Neural cell (in vitro differentiated cells): ENCODE data around the gene WNT5B. TPM values are rescaled to one million over a fixed set of nuclear protein-coding genes. Genes with fewer than 3 reads are reported as not detected.
A peak's percentile ranks its signal among the peaks of the same experiment; 100 is the strongest.

Experiments used
- H2AFZ ChIP-seq: fragments of 200-600, 300-800 bp; sonication (generic), shearing (Covaris generic); 2 replicates; pipeline ENCODE4 v1.6.0; 2014; ENCODE audit warnings: low read depth, mild to moderate bottlenecking, antibody characterized with exemption, low read length, moderate library complexity
- H3F3A ChIP-seq: fragments of 200-600 bp; shearing (Covaris generic); 2 replicates; pipeline ENCODE4 v1.6.1; 2016; ENCODE audit warnings: mild to moderate bottlenecking, moderate library complexity, mixed read lengths, antibody characterized with exemption, low read length; ENCODE audit not compliant: insufficient read depth, poor library complexity, severe bottlenecking
- H3K27ac ChIP-seq: fragments of 200-600, 300-800 bp; sonication (generic), shearing (Covaris generic); 2 replicates; pipeline ENCODE4 v1.5.1; 2014; ENCODE audit warnings: mild to moderate bottlenecking, low read length, moderate library complexity
- H3K27me3 ChIP-seq: fragments of 300-800, 200-600 bp; sonication (generic), shearing (Covaris generic); 2 replicates; pipeline ENCODE4 v1.6.0; 2014; ENCODE audit warnings: mild to moderate bottlenecking, low read depth, low read length, moderate library complexity; ENCODE audit not compliant: insufficient read depth
- H3K36me3 ChIP-seq: fragments of 300-800, 200-600 bp; sonication (generic), shearing (Covaris generic); 2 replicates; pipeline ENCODE4 v1.5.1; 2014; ENCODE audit warnings: mild to moderate bottlenecking, antibody characterized with exemption, low read length, moderate library complexity; ENCODE audit not compliant: insufficient read depth
- H3K4me2 ChIP-seq: fragments of 300-800, 200-600 bp; sonication (generic), shearing (Covaris generic); 2 replicates; pipeline ENCODE4 v1.6.0; 2014; ENCODE audit warnings: mild to moderate bottlenecking, low read length
- H3K4me3 ChIP-seq: fragments of 300-800, 200-600 bp; sonication (generic), shearing (Covaris generic); 2 replicates; pipeline ENCODE4 v1.5.1; 2014; ENCODE audit warnings: mild to moderate bottlenecking, low read length, moderate library complexity
- H3K79me2 ChIP-seq: fragments of 200-600 bp; shearing (Covaris generic); replicated peaks from 2 replicates; pipeline ENCODE4 v1.6.0; 2014; ENCODE audit warnings: mild to moderate bottlenecking, low read length, moderate library complexity; ENCODE audit not compliant: insufficient read depth
- H3K9ac ChIP-seq: fragments of 300-800, 200-600 bp; sonication (generic), shearing (Covaris generic); 2 replicates; pipeline ENCODE4 v1.6.1; 2016; ENCODE audit warnings: mild to moderate bottlenecking, low read length, mixed read lengths
- H3K9me2 ChIP-seq: fragments of 200-600 bp; shearing (Covaris generic); 2 replicates; pipeline ENCODE4 v1.6.1; 2016; ENCODE audit warnings: mild to moderate bottlenecking, low read length, mixed read lengths; ENCODE audit not compliant: insufficient read depth
- H3K9me3 ChIP-seq: fragments of 200-600, 300-800 bp; sonication (generic), shearing (Covaris generic); 2 replicates; pipeline ENCODE4 v1.6.1; 2016; ENCODE audit warnings: mild to moderate bottlenecking, mixed run types, low read length, moderate library complexity, mixed read lengths
- H4K20me1 ChIP-seq: fragments of 200-600 bp; shearing (Covaris generic); 2 replicates; pipeline ENCODE4 v1.6.1; 2016; ENCODE audit warnings: mild to moderate bottlenecking, mixed run types; ENCODE audit not compliant: insufficient read depth
- EP300 ChIP-seq: fragments of 450-650 bp; conservative IDR thresholded peaks from 2 replicates; pipeline ENCODE4 v1.6.1; 2014; ENCODE audit warnings: antibody characterized with exemption, mild to moderate bottlenecking, moderate library complexity; ENCODE audit not compliant: poor library complexity, severe bottlenecking
- EZH2 ChIP-seq: fragments of 200-600, 300-800 bp; shearing (Covaris generic), sonication (generic); IDR thresholded peaks from 2 replicates; pipeline ENCODE4 v1.6.1; 2014; ENCODE audit warnings: antibody characterized with exemption, low read length, borderline replicate concordance, mild to moderate bottlenecking; ENCODE audit not compliant: insufficient read depth, poor library complexity, severe bottlenecking
- MXI1 ChIP-seq: fragments of 450-650 bp; conservative IDR thresholded peaks from 2 replicates; pipeline ENCODE4 v1.6.1; 2014; ENCODE audit warnings: antibody characterized with exemption, mild to moderate bottlenecking; ENCODE audit not compliant: poor library complexity, severe bottlenecking
- POLR2AphosphoS5 ChIP-seq: IDR thresholded peaks from 2 replicates; pipeline ENCODE4 v1.6.1; 2012
- RAD21 ChIP-seq: fragments of 450-650 bp; conservative IDR thresholded peaks from 2 replicates; pipeline ENCODE4 v1.6.1; 2014; ENCODE audit warnings: antibody characterized with exemption, mild to moderate bottlenecking, moderate library complexity
- REST ChIP-seq: IDR thresholded peaks from 2 replicates; pipeline ENCODE4 v1.6.1; 2012; ENCODE audit warnings: borderline replicate concordance
- SMC3 ChIP-seq: fragments of 450-650 bp; conservative IDR thresholded peaks from 2 replicates; pipeline ENCODE4 v1.6.1; 2014; ENCODE audit warnings: antibody characterized with exemption, mild to moderate bottlenecking, moderate library complexity; ENCODE audit not compliant: poor library complexity
- TAF1 ChIP-seq: IDR thresholded peaks from 2 replicates; pipeline ENCODE4 v1.6.1; 2012; ENCODE audit warnings: low read depth
- polyA plus RNA-seq: library from polyadenylated mRNA; depleted of rRNA; stranded (reverse); fragments of >200 nt; gene quantifications from 2 replicates; pipeline ENCODE4 v1.2.3, GENCODE V29; 2014
- TF ChIP-seq, protein P1 (sequence below): fragments of 450-650 bp; IDR thresholded peaks from 2 replicates; pipeline ENCODE4 v1.5.1; 2014; ENCODE audit warnings: antibody characterized with exemption, mild to moderate bottlenecking, moderate library complexity; ENCODE audit not compliant: poor library complexity, severe bottlenecking

The WNT5B gene
- polyA plus RNA-seq, 1 donor from 2014 or later, result 17.0 TPM

GRCh38 chr12:1630133-1630826 lies 1.2 kb downstream of the WNT5B start:
- no peak overlapping the region for H3K4me2 ChIP-seq
- no peak overlapping the region for H2AFZ ChIP-seq
- H3K27me3 ChIP-seq, result no peaks in the 10 kb centered on the region
- no peaks in the 10 kb centered on the region for H3K9me2 ChIP-seq
- H3F3A ChIP-seq, result peaks cover 2% of the 10 kb centered on the region
- no peaks in the 10 kb centered on the region for H3K79me2 ChIP-seq
- H3K27ac ChIP-seq, result no peak overlapping the region
- H4K20me1 ChIP-seq, result no peaks in the 10 kb centered on the region
- no peak for TF ChIP-seq POLR2AphosphoS5
- TF ChIP-seq MXI1, result peak; percentile 4
- H3K9ac ChIP-seq, result peak overlapping the region; percentile 36
- peak overlapping the region; percentile 51 for H3K4me3 ChIP-seq
- H3K9me3 ChIP-seq, result no peaks in the 10 kb centered on the region
- H3K36me3 ChIP-seq, result no peaks in the 10 kb centered on the region

DNA sequence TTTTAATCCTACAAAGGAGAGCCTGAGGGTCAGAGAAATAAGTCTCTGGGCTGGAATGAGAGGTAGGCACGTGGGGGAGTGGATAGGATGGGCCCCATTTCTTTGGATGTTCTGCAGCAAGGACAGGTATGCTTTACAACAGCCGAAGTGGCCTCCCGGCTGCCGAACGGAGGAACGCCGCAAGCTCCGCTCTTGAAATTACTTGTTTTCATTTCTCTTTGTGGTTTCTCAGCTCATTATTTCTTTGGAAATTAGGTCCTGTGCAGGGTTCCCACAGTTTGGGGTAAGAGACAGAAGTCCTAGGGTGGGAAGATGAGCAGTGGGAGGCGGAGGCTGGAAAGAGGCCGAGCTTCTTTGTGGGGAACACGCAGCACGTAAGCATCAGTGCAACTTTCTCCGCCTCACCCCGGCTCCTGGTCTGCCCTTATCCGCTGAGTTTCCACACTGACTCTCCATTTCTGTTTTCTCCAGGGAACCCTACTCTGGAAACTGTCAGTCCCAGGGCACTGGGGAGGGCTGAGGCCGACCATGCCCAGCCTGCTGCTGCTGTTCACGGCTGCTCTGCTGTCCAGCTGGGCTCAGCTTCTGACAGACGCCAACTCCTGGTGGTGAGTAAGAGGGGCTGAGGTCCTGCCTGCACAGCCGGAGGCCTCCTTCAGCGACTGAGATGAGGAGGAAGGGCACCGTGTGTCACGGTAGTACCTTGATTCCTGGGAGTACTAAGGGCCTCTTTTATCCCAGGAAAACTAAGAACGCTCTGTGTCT lies 2.0 kb downstream of the WNT5B start:
- TF ChIP-seq SMC3 (no peak), MXI1 (no peak), POLR2AphosphoS5 (no peak), TAF1 (no peak), EP300 (no peak), EZH2 (no peak), RAD21 (no peak), REST (no peak)
- TF ChIP-seq, protein P1, sequence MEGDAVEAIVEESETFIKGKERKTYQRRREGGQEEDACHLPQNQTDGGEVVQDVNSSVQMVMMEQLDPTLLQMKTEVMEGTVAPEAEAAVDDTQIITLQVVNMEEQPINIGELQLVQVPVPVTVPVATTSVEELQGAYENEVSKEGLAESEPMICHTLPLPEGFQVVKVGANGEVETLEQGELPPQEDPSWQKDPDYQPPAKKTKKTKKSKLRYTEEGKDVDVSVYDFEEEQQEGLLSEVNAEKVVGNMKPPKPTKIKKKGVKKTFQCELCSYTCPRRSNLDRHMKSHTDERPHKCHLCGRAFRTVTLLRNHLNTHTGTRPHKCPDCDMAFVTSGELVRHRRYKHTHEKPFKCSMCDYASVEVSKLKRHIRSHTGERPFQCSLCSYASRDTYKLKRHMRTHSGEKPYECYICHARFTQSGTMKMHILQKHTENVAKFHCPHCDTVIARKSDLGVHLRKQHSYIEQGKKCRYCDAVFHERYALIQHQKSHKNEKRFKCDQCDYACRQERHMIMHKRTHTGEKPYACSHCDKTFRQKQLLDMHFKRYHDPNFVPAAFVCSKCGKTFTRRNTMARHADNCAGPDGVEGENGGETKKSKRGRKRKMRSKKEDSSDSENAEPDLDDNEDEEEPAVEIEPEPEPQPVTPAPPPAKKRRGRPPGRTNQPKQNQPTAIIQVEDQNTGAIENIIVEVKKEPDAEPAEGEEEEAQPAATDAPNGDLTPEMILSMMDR, result no peak
- H3K27ac ChIP-seq, result no peak overlapping the region
- no peaks in the 10 kb centered on the region for H3K79me2 ChIP-seq
- no peaks in the 10 kb centered on the region for H3K9me3 ChIP-seq
- H3K36me3 ChIP-seq, result no peaks in the 10 kb centered on the region
- no peak overlapping the region for H3K9ac ChIP-seq
- no peaks in the 10 kb centered on the region for H3K9me2 ChIP-seq
- no peaks in the 10 kb centered on the region for H4K20me1 ChIP-seq
- H3K4me2 ChIP-seq, result no peak overlapping the region
- peaks cover 2% of the 10 kb centered on the region for H3F3A ChIP-seq
- no peak overlapping the region for H2AFZ ChIP-seq
- no peaks in the 10 kb centered on the region for H3K27me3 ChIP-seq
- peak overlapping the region; percentile 51 for H3K4me3 ChIP-seq
